ENCODE data around the gene OR4D1.

- TF ChIP-seq, protein P1, sequence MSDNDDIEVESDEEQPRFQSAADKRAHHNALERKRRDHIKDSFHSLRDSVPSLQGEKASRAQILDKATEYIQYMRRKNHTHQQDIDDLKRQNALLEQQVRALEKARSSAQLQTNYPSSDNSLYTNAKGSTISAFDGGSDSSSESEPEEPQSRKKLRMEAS (IDR thresholded peaks at IDR 0.05): no peak
- TF ChIP-seq CTCF (IDR thresholded peaks at IDR 0.05; ENCODE audit: low read depth, low read length, missing input control) (no peak), SP1 (IDR thresholded peaks at IDR 0.05) (no peak), TAF1 (conservative IDR thresholded peaks at IDR 0.05) (no peak), YY1 (IDR thresholded peaks at IDR 0.05) (no peak), JUND (IDR thresholded peaks at IDR 0.05) (no peak)
Measured at GRCh38 chr17:58144801-58145200, 3.4 kb upstream of the OR4D1 start.

Data from liver (tissue), 3 donors.